GM12865 (cell line): ENCODE results near the gene NPAS4.
"Not testable (repeated sequence)": the region's sequence is repeated elsewhere in the genome, so short reads cannot be mapped to it uniquely, and the experiment has no call there.

Source experiments
- DNase-seq: peaks from one replicate; pipeline ENCODE4 v3.0.0; 2010; ENCODE audit warnings: low read depth
- H3K4me3 ChIP-seq: 2 replicates; pipeline ENCODE4 v1.5.1; 2011; ENCODE audit warnings: mild to moderate bottlenecking, low read depth, low read length, control low read depth
- TF ChIP-seq, protein P1 (sequence below): IDR thresholded peaks from 2 replicates; pipeline ENCODE4 v1.5.1; 2011; ENCODE audit warnings: low read length, control low read depth, low read depth, inconsistent platforms; ENCODE audit not compliant: insufficient read depth; ENCODE audit errors: missing control alignments

The NPAS4 gene

DNA sequence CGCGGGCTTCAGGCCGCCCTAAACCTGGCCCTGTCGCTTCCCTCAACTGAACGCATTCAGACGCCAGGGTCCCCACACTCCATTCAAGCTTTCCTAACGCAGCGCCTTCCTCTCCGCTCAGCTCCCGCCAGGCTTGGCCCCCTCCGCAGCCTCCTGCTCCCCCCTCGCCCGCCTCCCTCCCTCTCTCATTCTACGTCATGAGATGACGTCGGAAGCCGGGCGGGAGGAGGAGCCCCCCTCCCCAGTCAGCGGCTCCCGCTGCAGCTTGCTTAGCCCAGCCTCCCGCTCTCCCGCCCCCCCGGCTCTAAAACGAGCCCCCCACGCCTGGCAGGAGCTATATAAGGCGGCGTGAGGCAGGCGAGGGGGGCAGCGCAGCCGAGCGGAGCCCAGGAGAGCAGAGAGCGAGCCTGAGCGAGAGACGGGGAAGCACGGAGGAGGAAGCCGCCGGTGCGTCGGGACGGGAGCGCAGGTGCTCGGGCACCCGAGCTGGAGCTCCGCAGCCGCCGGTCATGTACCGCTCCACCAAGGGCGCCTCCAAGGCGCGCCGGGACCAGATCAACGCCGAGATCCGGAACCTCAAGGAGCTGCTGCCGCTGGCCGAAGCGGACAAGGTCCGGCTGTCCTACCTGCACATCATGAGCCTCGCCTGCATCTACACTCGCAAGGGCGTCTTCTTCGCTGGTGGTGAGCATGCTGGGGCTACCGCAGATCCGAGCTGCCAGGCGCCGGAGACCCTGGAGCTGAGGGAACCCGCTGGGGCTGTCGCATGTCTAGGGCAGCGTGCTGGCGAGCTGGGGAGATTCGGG is at the start of gene NPAS4:
NPAS4 (plus strand) TSS at position 365 of the 806 bp plus-strand sequence; CDS start at position 510, 145 bp downstream.
- DNase-seq, result no peak
- H3K4me3 ChIP-seq, result no peak within 1 kb of the TSS

GRCh38 chr11:66371627-66372415 is 49.0 kb upstream of the NPAS4 start, which contains the start of gene SLC29A2:
TSS of gene SLC29A2 (minus strand) at chr11:66371760. CDS start at chr11:66371591, 169 bp downstream.
- TF ChIP-seq, protein P1, sequence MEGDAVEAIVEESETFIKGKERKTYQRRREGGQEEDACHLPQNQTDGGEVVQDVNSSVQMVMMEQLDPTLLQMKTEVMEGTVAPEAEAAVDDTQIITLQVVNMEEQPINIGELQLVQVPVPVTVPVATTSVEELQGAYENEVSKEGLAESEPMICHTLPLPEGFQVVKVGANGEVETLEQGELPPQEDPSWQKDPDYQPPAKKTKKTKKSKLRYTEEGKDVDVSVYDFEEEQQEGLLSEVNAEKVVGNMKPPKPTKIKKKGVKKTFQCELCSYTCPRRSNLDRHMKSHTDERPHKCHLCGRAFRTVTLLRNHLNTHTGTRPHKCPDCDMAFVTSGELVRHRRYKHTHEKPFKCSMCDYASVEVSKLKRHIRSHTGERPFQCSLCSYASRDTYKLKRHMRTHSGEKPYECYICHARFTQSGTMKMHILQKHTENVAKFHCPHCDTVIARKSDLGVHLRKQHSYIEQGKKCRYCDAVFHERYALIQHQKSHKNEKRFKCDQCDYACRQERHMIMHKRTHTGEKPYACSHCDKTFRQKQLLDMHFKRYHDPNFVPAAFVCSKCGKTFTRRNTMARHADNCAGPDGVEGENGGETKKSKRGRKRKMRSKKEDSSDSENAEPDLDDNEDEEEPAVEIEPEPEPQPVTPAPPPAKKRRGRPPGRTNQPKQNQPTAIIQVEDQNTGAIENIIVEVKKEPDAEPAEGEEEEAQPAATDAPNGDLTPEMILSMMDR, result no peak
- DNase-seq, result peak; percentile 90
- peak within 1 kb of the TSS; percentile 91 for H3K4me3 ChIP-seq

More for the DNA sequence above, at the start of gene NPAS4:
- TF ChIP-seq, protein P1, result no peak

GRCh38 chr11:66373265-66373664 is 47.6 kb upstream of the NPAS4 start:
- no peak for DNase-seq
- no peak overlapping the region for H3K4me3 ChIP-seq
- TF ChIP-seq, protein P1, result no peak

- not testable (repeated sequence) for H3K4me3 ChIP-seq, DNase-seq
Measured at GRCh38 chr11:66373690-66374287, 47.0 kb upstream of the NPAS4 start.

GRCh38 chr11:66380264-66380663 is 40.6 kb upstream of the NPAS4 start:
- DNase-seq, H3K4me3 ChIP-seq: not testable (repeated sequence)

DNA sequence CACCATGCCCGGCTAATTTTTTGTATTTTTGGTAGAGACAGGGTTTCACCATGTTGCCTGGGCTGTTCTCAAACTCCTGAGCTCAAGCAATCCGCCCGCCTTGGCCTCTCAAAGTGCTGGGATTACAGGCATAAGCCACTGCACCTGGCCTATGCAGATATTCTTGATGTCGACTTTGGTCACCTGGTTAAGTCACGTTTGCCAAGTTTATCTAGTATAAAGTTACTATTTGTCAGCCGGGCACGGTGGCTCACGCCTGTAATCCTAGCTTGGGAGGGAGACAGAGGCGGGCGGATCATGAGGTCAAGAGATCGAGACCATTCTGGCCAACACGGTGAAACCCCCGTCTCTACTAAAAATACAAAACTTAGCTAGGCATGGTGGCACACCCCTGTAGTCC is 36.5 kb upstream of the NPAS4 start:
- not testable (repeated sequence) for DNase-seq, H3K4me3 ChIP-seq

- TF ChIP-seq, protein P1, result peak; percentile 92
- no peak overlapping the region for H3K4me3 ChIP-seq
- DNase-seq, result peak; percentile 88
Measured at GRCh38 chr11:66386171-66387069, 34.4 kb upstream of the NPAS4 start.
